ENCODE results near the gene IFNGR1.

IFNGR1 gene

GRCh38 chr6:137229075-137229759 lies 10.0 kb upstream of the IFNGR1 start:
- no peak overlapping the region for H3K27ac ChIP-seq
- no peak for TF ChIP-seq ZFX (IDR thresholded peaks at IDR 0.05; ENCODE audit: borderline replicate concordance)
- no peak for TF ChIP-seq CTCF (IDR thresholded peaks at IDR 0.05)

GRCh38 chr6:137227871-137228302 lies 8.7 kb upstream of the IFNGR1 start:
- no peak overlapping the region for H3K27ac ChIP-seq
- TF ChIP-seq CTCF (IDR thresholded peaks at IDR 0.05) (no peak), ZFX (IDR thresholded peaks at IDR 0.05; ENCODE audit: borderline replicate concordance) (no peak)

GRCh38 chr6:137226697-137227096 lies 7.5 kb upstream of the IFNGR1 start:
- no peak overlapping the region for H3K27ac ChIP-seq

GRCh38 chr6:137224799-137225198 lies 5.6 kb upstream of the IFNGR1 start:
- no peak overlapping the region for H3K27ac ChIP-seq
- TF ChIP-seq CTCF (IDR thresholded peaks at IDR 0.05) (no peak), ZFX (IDR thresholded peaks at IDR 0.05; ENCODE audit: borderline replicate concordance) (no peak)

More at GRCh38 chr6:137226697-137227096, 7.5 kb upstream of the IFNGR1 start:
- TF ChIP-seq CTCF (IDR thresholded peaks at IDR 0.05) (no peak), ZFX (IDR thresholded peaks at IDR 0.05; ENCODE audit: borderline replicate concordance) (no peak)

- no peak overlapping the region for H3K27ac ChIP-seq
- TF ChIP-seq CTCF (IDR thresholded peaks at IDR 0.05) (no peak), ZFX (IDR thresholded peaks at IDR 0.05; ENCODE audit: borderline replicate concordance) (no peak)
These were observed 4.4 kb upstream of the IFNGR1 start for GRCh38 chr6:137223370-137224131.

GRCh38 chr6:137222381-137222780 lies 3.2 kb upstream of the IFNGR1 start:
- TF ChIP-seq CTCF (IDR thresholded peaks at IDR 0.05) (no peak), ZFX (IDR thresholded peaks at IDR 0.05; ENCODE audit: borderline replicate concordance) (no peak)
- H3K27ac ChIP-seq = peak overlapping the region; percentile 54
